HT-29 (cell line): ENCODE data around the gene MAG. TPM values are rescaled to one million over a fixed set of nuclear protein-coding genes. Genes with fewer than 3 reads are reported as not detected.

Source experiments
- DNase-seq: peaks from one replicate; pipeline ENCODE4 v3.0.0-alpha.2; 2015; ENCODE audit warnings: low spot score
- total RNA-seq: library from RNA; depleted of rRNA; stranded (reverse); fragments of >200 nt; shearing (Covaris generic); gene quantifications from 2 replicates; pipeline ENCODE4 v1.2.3, GENCODE V29; 2014

MAG gene
- total RNA-seq, 1 experiment from 2014 or later: not detected

DNA sequence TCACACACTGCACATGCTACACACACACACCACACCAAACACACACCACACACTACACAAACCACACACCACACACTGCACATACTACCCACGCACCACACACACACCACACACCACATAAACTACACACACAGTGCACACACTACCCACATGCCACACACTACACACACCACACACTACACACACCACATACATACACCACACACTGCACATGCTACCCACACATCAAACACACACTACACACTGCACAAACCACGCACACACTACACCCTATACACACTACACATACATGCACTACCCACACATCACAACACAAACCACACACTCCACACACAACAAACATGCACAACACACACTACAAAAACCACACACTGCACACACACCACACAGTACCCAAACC lies 6.0 kb downstream of the MAG start:
- DNase-seq: no peak

DNA sequence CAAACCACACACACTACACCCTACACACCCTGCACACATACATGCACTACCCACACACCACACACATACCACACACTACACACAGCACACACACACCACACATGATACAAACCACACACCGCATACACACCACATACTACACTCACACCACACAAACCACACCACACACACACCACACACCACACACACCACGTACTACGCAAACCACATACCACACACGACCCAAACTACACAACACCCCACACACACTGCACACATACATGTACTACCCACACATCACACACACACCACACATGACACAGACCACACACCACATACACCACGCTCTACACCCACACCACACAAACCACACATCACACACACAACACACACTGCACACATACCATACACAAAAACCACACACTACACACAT lies 6.6 kb downstream of the MAG start:
- DNase-seq: no peak

DNA sequence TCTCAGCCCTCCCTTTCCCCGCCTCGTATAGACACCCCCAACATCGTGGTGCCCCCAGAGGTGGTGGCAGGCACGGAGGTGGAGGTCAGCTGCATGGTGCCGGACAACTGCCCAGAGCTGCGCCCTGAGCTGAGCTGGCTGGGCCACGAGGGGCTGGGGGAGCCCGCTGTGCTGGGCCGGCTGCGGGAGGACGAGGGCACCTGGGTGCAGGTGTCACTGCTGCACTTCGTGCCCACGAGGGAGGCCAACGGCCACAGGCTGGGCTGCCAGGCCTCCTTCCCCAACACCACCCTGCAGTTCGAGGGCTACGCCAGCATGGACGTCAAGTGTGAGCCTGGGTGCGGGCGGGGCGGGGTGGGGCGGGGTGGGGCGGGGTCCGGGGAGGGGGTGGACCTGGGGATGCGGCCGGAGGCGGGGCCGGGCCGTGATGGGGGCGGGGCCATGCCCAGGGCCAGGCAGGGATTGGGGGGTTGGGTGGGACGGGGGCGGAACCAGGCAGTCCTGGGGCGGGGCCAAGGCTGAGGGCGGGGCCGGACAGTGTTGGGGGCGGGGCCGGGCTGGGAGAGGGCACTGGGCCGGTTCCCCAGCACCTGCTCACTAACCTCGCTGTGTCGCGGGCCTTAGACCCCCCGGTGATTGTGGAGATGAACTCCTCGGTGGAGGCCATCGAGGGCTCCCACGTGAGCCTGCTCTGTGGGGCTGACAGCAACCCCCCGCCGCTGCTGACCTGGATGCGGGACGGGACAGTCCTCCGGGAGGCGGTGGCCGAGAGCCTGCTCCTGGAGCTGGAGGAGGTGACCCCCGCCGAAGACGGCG lies 7.8 kb downstream of the MAG start:
- no peak for DNase-seq

DNA sequence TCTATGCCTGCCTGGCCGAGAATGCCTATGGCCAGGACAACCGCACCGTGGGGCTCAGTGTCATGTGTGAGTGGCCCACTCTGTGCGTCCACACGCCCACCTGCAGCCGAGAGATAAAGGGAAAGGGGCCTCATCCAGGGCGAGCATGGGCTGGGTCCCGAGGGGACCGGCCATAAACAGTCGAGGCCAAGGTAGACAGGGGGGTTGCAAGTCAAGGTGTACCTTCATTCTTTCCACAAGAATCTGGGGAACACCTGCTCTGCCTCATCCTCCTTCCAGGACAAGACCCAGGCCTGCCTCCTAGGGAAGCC lies 8.3 kb downstream of the MAG start:
- DNase-seq: no peak

DNA sequence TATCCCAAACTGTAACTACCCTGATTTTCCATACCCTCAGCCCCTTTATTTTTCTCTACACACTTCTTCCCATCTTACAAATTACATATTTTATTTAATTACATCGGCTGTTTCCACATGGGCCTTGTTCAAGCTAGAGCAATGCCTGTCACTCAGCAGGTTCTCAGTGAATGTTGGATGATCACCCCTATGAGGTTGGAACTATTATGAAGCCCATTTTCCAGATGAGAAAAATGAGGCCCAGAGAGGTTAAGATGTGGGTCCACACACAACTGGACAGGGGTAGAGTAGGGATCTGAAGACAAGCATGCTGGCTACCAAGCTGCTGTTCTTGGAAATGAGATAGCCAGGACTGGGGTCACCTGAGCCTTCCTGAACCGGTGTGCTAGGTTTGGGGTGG lies 10.0 kb downstream of the MAG start:
- DNase-seq: no peak

DNA sequence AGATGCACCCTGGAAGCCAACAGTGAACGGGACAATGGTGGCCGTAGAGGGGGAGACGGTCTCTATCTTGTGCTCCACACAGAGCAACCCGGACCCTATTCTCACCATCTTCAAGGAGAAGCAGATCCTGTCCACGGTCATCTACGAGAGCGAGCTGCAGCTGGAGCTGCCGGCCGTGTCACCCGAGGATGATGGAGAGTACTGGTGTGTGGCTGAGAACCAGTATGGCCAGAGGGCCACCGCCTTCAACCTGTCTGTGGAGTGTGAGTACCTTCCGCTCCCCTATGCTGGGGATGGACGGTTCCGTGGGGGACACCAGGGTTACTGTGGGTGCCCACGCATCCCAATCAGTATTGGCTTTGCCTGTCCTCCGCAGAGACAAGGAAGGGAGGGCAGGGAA lies 10.5 kb downstream of the MAG start:
- no peak for DNase-seq

DNA sequence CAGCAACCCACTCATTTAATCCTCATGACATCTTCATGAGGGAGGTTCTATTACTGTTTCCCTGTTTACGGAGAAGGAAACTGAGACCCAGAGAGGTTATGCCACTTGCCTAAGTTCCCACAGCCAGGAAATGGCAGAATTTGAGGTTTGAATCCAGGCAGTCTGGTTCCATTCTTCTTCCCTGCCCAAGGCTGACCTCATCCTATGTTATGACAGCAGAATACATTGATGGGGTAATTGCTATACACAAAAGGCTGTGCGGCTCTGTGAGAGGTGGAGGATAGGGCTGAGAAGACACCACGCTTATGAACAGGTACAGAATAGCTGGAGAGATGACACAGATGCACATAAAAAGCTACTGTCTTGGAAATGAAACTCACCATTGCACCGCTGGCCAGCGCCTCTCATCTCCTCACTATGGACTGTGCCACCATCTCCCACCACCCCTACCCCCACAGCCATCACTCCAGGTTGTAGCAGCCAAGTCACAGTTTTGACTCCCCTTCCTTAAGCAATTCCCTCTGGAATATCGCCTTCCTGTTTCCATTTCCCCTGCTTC lies 11.5 kb downstream of the MAG start:
- no peak for DNase-seq

DNA sequence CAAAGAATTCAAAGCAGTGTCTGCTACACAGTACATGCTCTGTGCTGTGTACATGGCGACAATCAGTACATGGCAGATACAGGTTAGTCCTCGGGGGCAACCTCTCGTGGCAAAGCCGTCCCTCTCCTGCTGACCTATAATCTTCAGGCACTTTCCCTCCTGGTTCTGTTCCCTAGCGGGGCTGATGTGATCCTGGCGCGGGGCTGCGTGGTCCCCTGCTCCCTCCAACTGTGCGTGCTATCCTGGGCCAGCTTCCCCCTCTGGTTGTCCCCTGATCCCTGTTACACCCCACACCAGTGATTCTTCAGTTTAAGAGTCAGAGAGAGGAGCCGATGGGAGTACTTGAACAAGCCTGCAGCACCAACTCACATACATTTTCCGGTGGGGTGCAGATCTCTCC lies 12.1 kb downstream of the MAG start:
- no peak for DNase-seq

DNA sequence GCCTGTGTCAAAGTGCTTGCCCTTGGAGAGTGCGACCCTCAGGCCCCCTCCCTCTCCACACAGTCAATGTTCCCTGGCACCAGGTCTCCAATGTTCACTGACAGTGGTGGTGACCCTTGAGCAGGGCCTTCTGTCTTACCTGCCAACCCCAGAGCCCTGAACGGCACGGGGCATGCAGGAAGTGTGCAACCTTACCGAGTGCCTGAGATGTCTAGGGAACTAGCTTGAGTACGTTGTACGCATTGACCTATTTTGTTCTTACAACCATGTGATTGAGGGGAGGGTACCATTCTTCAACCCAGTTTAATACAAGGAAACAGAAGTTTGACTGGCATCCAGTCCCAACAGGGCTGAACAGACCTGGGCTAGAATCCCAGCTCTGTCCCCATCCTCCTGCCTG lies 13.2 kb downstream of the MAG start:
- no peak for DNase-seq

DNA sequence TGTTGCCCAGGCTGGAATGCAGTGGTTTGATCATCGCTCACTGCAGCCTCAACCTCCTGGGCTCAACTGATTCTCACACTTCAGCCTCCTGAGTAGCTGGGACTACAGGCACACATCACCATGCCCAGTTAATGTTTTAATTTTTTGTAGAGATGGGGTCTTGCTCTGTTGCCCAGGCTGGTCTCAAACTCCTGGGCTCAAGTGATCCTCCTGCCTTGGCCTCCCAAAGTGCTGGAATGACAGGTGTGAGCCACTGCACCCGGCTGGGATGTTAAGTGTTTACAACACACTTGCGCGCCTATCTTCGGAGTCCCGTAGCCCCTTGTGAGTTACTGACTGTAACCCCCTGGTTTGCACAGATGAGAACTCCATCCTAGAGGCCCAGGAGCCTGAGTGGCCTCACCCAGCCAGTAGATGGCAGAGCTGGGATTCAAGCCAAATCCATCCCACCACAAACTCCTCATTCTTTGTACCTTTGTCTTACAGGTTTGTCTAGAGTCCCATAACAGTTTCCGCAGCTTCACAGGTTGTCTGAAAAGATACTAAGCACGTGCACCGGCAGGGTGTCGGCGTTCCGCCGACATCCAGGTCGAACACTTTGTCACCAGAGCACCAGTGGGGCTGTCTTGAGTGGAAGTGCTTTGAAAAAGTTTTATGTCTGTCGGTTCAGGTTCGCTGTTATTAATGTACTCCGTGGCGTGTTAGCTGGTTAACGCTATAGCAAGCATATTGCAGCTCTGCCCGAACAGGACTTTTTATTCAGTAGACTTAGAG lies 14.7 kb downstream of the MAG start:
- peak; percentile 55 for DNase-seq

DNA sequence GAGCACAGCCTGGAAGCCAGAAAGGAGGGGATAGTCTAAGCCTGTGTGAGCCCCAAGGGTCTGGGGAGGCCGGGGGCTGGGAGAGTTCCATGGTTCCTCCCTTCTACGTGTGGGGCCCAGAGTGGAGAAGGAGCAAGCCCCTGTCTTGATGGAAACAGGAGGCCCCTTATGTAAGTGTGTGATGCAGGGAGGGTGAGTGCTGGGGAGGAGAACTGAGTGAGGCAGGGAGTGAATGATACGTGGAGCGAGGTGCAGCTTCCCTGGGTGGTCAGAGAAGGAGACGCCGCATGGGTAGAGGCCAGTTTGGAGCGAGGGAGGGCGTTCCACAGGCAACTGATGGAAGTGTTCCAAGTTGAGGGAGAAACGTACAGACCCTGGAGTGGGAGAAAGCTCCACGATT lies 16.0 kb downstream of the MAG start:
- DNase-seq: no peak

DNA sequence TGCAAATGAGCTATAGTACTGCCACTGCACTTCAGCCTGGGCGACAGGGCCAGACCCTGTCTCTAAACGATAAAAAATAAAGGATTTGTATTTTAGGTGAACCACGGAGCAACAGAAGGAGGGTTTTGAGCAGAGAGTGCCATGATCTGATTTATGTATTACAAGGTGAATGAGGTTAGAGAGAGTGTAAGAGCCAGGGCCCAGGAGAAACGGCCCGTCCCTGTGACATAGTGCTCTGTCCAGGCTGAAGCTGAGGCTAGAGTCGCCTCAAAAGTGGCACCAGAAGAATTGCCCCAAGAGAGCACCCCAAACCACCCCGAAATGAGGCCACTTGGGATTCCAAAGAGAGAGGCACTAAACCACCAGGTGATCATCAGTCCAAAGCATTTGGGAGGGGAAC lies 16.9 kb downstream of the MAG start:
- no peak for DNase-seq

DNA sequence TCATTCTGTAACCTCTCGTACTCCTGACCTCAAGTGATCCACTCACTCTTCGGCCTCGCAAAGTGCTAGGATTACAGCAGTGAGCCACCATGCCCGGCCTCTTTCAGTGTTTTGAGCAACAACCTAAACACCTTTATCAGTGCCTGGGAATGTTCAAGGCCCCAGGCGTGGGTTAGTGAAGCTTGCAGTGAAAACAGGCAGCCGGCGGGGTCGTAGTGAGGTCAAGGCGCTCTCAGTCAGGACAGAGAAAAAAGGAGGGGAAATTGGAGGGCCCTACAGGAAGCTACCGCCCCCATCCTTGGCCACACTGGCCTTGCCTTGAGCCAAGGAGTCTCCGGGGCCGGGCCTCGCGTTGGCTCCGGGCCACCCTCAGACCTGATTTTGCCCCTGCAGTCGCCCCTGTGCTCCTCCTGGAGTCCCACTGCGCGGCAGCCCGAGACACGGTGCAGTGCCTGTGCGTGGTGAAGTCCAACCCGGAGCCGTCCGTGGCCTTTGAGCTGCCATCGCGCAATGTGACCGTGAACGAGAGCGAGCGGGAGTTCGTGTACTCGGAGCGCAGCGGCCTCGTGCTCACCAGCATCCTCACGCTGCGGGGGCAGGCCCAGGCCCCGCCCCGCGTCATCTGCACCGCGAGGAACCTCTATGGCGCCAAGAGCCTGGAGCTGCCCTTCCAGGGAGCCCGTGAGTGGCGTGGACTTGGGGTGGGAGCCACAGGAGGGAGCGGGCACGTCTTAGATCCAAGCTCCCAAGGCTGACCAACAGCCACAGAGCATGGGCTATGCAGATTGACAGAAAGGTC lies 17.7 kb downstream of the MAG start:
- no peak for DNase-seq

DNA sequence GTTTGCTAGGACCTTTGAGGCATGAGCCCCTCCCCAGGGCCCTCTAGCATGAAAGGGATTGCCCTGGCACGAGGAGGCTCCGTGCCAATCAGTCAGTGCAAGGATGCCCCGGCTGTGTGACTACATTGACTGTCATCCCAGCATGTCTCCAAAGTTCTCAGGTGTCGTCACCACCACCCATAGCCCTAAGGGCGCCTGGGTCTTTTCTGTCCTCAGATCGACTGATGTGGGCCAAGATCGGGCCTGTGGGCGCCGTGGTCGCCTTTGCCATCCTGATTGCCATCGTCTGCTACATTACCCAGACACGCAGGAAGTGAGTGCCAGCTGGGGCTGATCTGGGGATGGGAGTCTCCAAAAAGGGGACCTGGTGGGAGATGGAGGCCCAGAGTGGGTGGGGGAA lies 18.4 kb downstream of the MAG start:
- no peak for DNase-seq

DNA sequence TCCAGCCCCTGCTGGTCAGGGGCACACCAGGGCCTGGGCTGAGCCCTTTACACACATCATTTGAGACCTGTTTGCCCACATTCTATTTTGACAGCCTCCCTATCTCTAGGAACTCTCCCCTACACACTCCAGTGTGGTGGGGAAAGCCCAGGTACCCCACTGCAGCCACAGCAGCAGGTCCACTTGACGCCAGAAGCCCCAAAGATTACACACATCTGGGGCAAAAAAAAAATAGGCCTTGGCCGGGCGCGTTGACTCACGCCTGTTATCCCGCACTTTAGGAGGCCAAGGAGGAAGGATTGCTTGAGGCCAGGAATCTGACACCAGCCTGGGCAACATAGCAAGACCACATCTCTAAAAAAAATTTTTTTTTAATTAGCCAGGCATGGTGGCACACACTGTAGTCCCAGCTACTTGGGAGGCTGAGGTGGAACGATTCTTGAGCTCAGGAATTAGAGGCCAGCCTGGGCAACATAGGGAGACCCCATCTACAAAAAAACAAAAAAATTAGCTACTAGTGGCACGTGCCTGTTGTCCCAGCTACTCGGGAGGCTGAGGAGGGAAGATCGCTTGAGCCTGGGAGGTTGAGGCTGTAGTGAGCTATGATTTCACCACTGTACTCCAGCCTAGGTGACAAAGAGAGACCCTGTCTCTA lies 19.0 kb downstream of the MAG start:
- DNase-seq: no peak

DNA sequence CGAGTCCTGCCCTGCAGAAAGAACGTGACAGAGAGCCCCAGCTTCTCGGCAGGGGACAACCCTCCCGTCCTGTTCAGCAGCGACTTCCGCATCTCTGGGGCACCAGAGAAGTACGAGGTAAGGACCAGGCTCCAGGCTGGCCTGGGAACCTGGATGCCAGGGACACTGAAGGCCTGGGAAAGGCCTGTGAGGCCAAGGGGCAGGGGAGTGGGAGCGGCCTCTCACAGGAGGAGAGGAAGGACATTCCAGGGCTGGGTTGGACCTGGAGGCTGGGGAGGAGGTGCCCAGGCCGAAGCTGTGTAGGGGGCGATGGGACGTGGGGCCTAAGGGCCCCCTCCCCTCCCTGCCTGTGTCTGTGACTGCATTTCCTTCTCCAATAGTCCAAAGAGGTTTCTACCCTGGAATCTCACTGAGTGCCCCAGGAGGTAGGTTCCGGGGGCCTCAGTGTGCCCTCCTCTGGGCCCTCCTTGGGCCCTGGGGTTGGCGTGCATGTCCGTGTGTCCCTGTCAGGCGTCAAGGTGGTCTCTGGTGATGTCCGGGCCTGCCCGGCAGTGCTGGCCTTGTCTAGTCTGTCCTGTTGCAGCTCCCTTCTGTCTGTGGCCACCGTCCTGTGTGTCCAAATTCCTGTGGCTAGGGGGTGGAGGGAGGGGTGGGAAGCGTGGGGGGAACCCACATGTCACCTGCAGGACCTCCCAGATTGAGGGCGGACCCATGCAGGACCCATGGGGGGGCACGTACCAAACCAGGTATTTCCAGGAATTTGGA lies 20.1 kb downstream of the MAG start:
- DNase-seq: no peak

DNA sequence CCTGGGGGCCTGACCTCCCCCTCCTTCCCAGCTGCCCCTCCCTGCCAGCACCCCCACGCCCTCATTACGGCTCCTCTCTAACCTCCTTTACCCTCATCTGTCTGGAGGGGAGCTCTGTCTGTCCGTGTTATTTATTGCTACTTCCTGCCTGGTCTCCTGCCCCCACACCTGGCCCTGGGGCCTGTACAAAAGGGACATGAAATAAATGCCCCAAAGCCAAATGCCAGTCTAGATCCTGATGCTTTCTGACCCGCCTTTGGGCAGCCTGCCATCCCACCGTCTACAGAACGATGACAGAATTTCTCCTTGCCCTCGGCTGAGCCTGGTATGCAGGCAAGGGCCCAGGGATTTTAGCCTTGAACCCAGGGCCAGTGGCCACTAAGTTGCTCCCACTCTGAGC lies 21.6 kb downstream of the MAG start:
- no peak for DNase-seq

DNA sequence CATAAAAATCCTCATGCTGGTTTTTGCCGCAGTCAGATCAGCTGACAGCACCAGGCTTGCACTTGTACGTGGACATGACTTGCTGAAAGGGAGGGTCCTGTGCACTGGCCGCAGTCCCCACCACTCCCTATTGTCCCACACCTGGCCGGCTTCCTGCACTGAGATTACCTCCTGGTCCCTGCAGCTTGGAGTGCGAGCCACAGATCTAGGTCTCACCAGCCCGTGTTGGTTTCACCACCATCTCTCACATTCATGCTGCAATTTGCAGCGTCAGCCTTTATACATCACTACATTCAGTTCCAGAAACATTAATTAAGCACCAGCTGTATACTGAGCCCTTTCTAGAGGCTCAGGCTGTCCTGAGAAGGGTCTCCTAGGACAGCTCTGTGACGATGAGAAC lies 22.1 kb downstream of the MAG start:
- no peak for DNase-seq

DNA sequence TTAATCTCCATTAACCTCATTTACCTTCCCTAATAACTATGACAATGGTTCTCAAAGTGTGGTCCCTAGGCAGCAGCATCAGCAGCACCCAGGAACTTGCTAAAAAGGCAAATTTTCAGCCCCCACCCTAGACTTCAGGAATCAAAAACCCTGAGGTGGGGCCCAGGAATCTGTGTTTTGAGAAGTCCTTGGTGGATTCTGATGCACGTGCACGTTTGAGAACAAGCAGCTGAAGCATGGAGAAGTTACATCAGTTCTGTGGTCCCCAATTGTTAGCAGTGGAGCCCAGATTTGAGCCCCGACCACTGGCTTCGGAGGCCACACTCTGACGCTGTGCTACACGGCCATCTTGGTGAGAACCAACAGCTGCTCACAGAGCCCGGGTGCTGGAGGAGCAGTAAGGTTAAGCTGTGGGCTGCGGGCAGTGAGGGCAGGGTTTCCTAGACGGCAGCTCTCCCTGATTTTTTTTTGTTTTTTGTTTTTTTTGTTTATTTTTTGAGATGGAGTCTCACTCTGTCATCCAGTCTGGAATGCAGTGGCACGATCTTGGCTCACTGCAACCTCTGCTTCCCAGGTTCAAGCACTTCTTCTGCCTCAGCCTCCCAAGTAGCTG lies 23.0 kb downstream of the MAG start:
- no peak for DNase-seq

DNA sequence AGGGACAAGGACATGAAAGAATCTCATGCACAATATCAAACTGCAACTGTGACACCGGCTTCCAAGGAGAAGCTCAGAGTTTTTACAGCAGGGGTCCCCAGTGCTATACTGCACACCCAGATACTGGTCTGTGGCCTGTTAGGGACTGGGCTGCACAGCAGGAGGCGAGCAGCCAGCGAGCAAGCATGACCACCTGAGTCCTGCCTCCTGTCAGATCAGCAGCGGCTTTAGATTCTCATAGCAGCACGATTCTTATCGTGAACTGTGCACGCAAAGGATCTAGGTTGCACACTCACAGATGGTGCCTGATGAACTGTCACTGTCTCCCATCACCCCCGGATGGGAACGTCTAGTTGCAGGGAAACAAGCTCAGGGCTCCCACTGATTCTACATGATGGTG lies 23.9 kb downstream of the MAG start:
- DNase-seq: no peak

DNA sequence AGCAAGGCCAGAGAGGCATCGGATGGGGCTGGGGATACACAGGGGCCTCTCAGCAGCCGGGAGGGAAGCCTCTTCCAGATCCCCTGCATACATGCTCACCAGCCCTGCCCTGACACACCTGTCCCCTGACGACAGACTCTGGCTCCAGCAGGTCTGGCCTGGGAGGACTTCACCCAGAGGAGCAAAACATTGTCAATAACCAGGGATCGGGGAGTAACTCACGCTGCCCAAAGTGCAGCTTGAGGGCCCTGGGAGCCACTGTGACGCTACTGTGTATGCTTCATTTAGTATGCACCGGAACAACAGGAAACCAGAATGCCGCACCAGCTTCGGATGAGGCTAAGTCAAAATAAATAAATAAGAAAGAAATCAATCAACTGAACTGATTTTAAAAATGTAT lies 24.6 kb downstream of the MAG start:
- no peak for DNase-seq
